B cell (primary cell): ENCODE measurements around the gene DNAJA3.

Experiments
- CTCF ChIP-seq: fragments of 200-600 bp; IDR thresholded peaks from one replicate; pipeline ENCODE4 v1.8.0; 2022; ENCODE audit warnings: antibody characterized with exemption, mild to moderate bottlenecking
- EZH2 ChIP-seq: IDR thresholded peaks from 2 replicates; pipeline ENCODE4 v1.6.1; 2012; ENCODE audit warnings: borderline replicate concordance, low read depth, mild to moderate bottlenecking, moderate library complexity, low read length; ENCODE audit not compliant: insufficient read depth, poor library complexity, severe bottlenecking

GRCh38 chr16:4383591-4384444 is 41.9 kb upstream of the DNAJA3 start:
- TF ChIP-seq CTCF = no peak
- TF ChIP-seq EZH2 = no peak
